Mammary microvascular endothelial cell (primary cell): Measurements from ENCODE around the gene WDFY3. TPM values are rescaled to one million over a fixed set of nuclear protein-coding genes. Genes with fewer than 3 reads are reported as not detected.

Source experiments
- total RNA-seq: library from RNA; depleted of rRNA; stranded (reverse); fragments of >200 nt; gene quantifications from 2 replicates; pipeline ENCODE4 v1.2.3, GENCODE V29; 2015

Gene WDFY3
- 69.4 and 70.0 TPM in 2 replicates for total RNA-seq

GRCh38 chr4:84966382-84967242, at the start of gene WDFY3:
Gene WDFY3, minus strand, starts transcription at chr4:84966690. Its CDS starts 106,099 bp downstream, at chr4:84860591.

